Upper lobe of left lung (tissue), 4 donors: ENCODE data around the gene CABCOCO1.

Experiments
- POLR2A ChIP-seq, 4 donors: fragments of 450-650 bp; IDR thresholded peaks; one replicate each; pipeline ENCODE4 v1.5.1; 2016 to 2017; ENCODE audit warnings: antibody characterized with exemption in 4 of 4, mild to moderate bottlenecking in 2 of 4
- TF ChIP-seq, protein P1 (sequence below), 6 experiments: fragments of 450-650 bp in 4 of 6; fragments of 200-600 bp in 2 of 6; sonication (generic) in 2 of 6; IDR thresholded peaks; one replicate each; pipeline ENCODE4 v1.5.1; 2016 to 2019; ENCODE audit warnings: antibody characterized with exemption in 6 of 6

DNA sequence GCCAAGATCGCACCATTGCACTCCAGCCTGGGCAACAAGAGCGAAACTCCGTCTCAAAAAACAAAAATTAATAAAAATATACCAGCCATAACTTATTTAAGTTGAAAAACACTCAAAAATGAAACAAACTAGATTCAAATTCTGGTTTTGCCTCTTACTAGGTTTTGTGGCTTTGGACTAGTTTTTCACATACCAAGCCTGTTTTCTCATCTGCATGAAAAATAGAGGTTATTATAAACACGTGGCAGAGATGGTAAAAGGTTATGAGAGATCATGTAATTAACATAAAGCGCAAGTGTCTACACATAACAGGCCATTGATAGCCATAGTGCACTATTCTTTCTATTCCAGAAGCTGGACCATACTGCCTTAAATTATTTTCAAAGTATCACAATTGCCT, 35.5 kb upstream of the CABCOCO1 start:
- TF ChIP-seq, protein P1, sequence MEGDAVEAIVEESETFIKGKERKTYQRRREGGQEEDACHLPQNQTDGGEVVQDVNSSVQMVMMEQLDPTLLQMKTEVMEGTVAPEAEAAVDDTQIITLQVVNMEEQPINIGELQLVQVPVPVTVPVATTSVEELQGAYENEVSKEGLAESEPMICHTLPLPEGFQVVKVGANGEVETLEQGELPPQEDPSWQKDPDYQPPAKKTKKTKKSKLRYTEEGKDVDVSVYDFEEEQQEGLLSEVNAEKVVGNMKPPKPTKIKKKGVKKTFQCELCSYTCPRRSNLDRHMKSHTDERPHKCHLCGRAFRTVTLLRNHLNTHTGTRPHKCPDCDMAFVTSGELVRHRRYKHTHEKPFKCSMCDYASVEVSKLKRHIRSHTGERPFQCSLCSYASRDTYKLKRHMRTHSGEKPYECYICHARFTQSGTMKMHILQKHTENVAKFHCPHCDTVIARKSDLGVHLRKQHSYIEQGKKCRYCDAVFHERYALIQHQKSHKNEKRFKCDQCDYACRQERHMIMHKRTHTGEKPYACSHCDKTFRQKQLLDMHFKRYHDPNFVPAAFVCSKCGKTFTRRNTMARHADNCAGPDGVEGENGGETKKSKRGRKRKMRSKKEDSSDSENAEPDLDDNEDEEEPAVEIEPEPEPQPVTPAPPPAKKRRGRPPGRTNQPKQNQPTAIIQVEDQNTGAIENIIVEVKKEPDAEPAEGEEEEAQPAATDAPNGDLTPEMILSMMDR (IDR thresholded peaks at IDR 0.05) = no peak
- no peak for TF ChIP-seq POLR2A (IDR thresholded peaks at IDR 0.05)
